HepG2 (cell line): ENCODE data around the gene TTC16. TPM values are rescaled to one million over a fixed set of nuclear protein-coding genes. Genes with fewer than 3 reads are reported as not detected.

ENCODE experiments used
- ATAC-seq: fragments of 200-7000 bp; cut with Tn5 transposase; 3 replicates; pipeline ENCODE4 v1.9.1; 2020; ENCODE audit warnings: mild to moderate bottlenecking, moderate library complexity
- BruUV-seq: library from RNA; stranded (reverse); fragments of 400-500 nt; replicated peaks from 2 replicates; lab custom pipeline; 2021; lab: Mats Ljungman, UMichigan
- CTCF ChIA-PET: fragments of 300-600 bp; formaldehyde crosslinking; extraction: SDS; loops from one replicate; lab custom pipeline; 2021; ENCODE audit warnings: low total read pairs, inconsistent platforms, low intra/inter-chr PET ratio; lab: Yijun Ruan, JAX
- POLR2A ChIA-PET: fragments of 350-600 bp; sonication (Branson Sonifier 250); formaldehyde crosslinking; loops from one replicate; lab custom pipeline; 2020; ENCODE audit warnings: antibody characterized with exemption, inconsistent platforms; lab: Yijun Ruan, JAX
- DNase-seq: peaks from one replicate; pipeline ENCODE4 v3.0.0-alpha.2; 2015; ENCODE audit warnings: low spot score
- FAIRE-seq: peaks from 3 replicates; lab custom pipeline; 2011; peaks lifted over from hg19 to GRCh38; lab: Jason Lieb, UNC
- H2AFZ ChIP-seq: one replicate; pipeline ENCODE4 v1.6.1; 2011; ENCODE audit warnings: low read length, inconsistent platforms
- H3K27ac ChIP-seq: fragments of 300-600 bp; 3 replicates; pipeline ENCODE4 v1.8.0; 2011; ENCODE audit warnings: mixed run types, mild to moderate bottlenecking, mixed read lengths, low read length, inconsistent platforms; ENCODE audit not compliant: insufficient read depth; ENCODE audit errors: extremely low read length
- H3K27me3 ChIP-seq, 2 experiments: fragments of 200-600 bp in 1 of 2; 2 replicates in 1 of 2; 3 replicates in 1 of 2; pipeline versions ENCODE4 v1.6.0 to v1.8.0; 2011; ENCODE audit warnings: low read length in 2 of 2, mild to moderate bottlenecking in 2 of 2, moderate library complexity in 2 of 2, inconsistent platforms in 1 of 2; ENCODE audit not compliant: insufficient read depth in 2 of 2, control insufficient read depth in 1 of 2
- H3K36me3 ChIP-seq, 2 experiments: fragments of 200-600 bp in 1 of 2; replicated peaks in 1 of 2; 2 replicates in 1 of 2; 3 replicates in 1 of 2; pipeline versions ENCODE4 v1.5.1 to v1.8.0; 2011; ENCODE audit warnings: low read length in 2 of 2, inconsistent platforms in 1 of 2; ENCODE audit not compliant: insufficient read depth in 2 of 2, control insufficient read depth in 1 of 2
- H3K4me1 ChIP-seq: 2 replicates; pipeline ENCODE4 v1.5.1; 2012; ENCODE audit warnings: low read length, inconsistent platforms; ENCODE audit not compliant: insufficient read depth
- H3K4me2 ChIP-seq: 2 replicates; pipeline ENCODE4 v1.6.0; 2011; ENCODE audit warnings: low read depth, low read length, inconsistent platforms
- H3K4me3 ChIP-seq, 3 experiments: fragments of 200-600 bp in 1 of 3; sonication (generic), shearing (Covaris generic) in 1 of 3; replicated peaks in 1 of 3; 2 replicates each; pipeline ENCODE4 v1.5.1; 2011 to 2016; ENCODE audit warnings: low read length in 3 of 3, inconsistent platforms in 2 of 3, low read depth in 2 of 3, mild to moderate bottlenecking in 2 of 3, control low read depth in 1 of 3, mixed read lengths in 1 of 3; ENCODE audit not compliant: insufficient read depth in 1 of 3
- H3K79me2 ChIP-seq: one replicate; pipeline ENCODE4 v1.6.1; 2011; ENCODE audit warnings: low read length, inconsistent platforms; ENCODE audit not compliant: insufficient read depth
- H3K9ac ChIP-seq: 2 replicates; pipeline ENCODE4 v1.6.0; 2011; ENCODE audit warnings: mild to moderate bottlenecking, low read depth, low read length, inconsistent platforms; ENCODE audit not compliant: insufficient read depth
- H3K9me3 ChIP-seq: 2 replicates; pipeline ENCODE4 v1.5.1; 2012; ENCODE audit warnings: mild to moderate bottlenecking, low read length
- H4K20me1 ChIP-seq: 2 replicates; pipeline ENCODE4 v1.6.0; 2011; ENCODE audit warnings: inconsistent platforms, mild to moderate bottlenecking, low read length, moderate library complexity; ENCODE audit not compliant: insufficient read depth
- TFE3 ChIP-seq: IDR thresholded peaks from 2 replicates; pipeline ENCODE4 v1.6.1; 2016
- ZEB1 ChIP-seq: IDR thresholded peaks from 2 replicates; pipeline ENCODE4 v1.6.1; 2012; ENCODE audit warnings: mild to moderate bottlenecking, low read depth, inconsistent platforms; ENCODE audit not compliant: insufficient replicate concordance
- ZNF574 ChIP-seq: sonication (generic); formaldehyde crosslinking; IDR thresholded peaks from 2 replicates; pipeline ENCODE4 v1.4.0; 2020; ENCODE audit warnings: missing genetic modification reagents
- ZNF616 ChIP-seq: sonication (generic); formaldehyde crosslinking; IDR thresholded peaks from 2 replicates; pipeline ENCODE4 v1.5.0; 2020; ENCODE audit warnings: low read depth, mild to moderate bottlenecking, missing genetic modification reagents
- ZNF691 ChIP-seq: sonication (generic); formaldehyde crosslinking; IDR thresholded peaks from 2 replicates; pipeline ENCODE4 v1.4.0; 2020; ENCODE audit warnings: missing genetic modification reagents, low read depth, mild to moderate bottlenecking, borderline replicate concordance
- WGBS: methylation state at CpG from one replicate; pipeline ENCODE4 v1.1.6; 2017; ENCODE audit warnings: low lambda C conversion rate; 5-methylcytosine and 5-hydroxymethylcytosine counted together
- in situ Hi-C: cut with HindIII; loops from 2 replicates; pipeline ENCODE4 v1.10.0; 2017; ENCODE audit warnings: low pct_unique_long_range_greater_than_20kb; ENCODE audit not compliant: extremely low pct_ligation_motif_present
- intact Hi-C: fragments of 100-400 bp; cut with micrococcal nuclease; formaldehyde crosslinking; loops from one replicate; pipeline ENCODE4 v1.10.0; 2022; ENCODE audit not compliant: unreplicated experiment
- polyA plus RNA-seq, 8 experiments: library from polyadenylated mRNA; depleted of rRNA in 3 of 8; stranded (reverse) in 7 of 8; unstranded in 1 of 8; fragments of >200 nt; fragmentation: Illumina TruSeq in 4 of 8; extraction: Trizol in 4 of 8; gene quantifications; 2 replicates each; pipeline versions ENCODE4 v1.2.1 to v1.2.3, GENCODE V29; 2011 to 2016; ENCODE audit warnings: low read depth in 4 of 8, missing spikeins in 1 of 8, mixed read lengths in 1 of 8; ENCODE audit not compliant: insufficient read depth in 1 of 8
- total RNA-seq, 5 experiments: library from RNA; depleted of rRNA; stranded (reverse); fragments of >200 nt; fragmentation: Illumina TruSeq; extraction: Trizol; gene quantifications; 2 replicates each; pipeline ENCODE4 v1.2.3, GENCODE V29; 2016; ENCODE audit warnings: low read depth in 1 of 5

Gene TTC16
- total and polyA plus RNA-seq, 2 of the 13 experiments (the other 11 are each of a cell fraction or from before 2014, with no cell fraction given), result not detected

GRCh38 chr9:127711226-127711701 lies 4.6 kb upstream of the TTC16 start (continued):
- TF ChIP-seq TFE3 (CRISPR knock-in tag), result no peak

GRCh38 chr9:127711831-127712274 lies 4.0 kb upstream of the TTC16 start:
- ChIA-PET CTCF (no interaction called here), POLR2A (interaction anchor here (0.8 to 1.5 kb wide), 3 partner anchors 23 to 105 kb away, joined by 3 to 6 read pairs (median 3); partner anchors contain the start of gene TOR2A)
- TF ChIP-seq ZNF616 (CRISPR knock-in tag) (no peak), ZEB1 (no peak), ZNF574 (0 out of 2 replicates have a peak, but pooled peaks have one; percentile 22), ZNF691 (CRISPR knock-in tag) (no peak)
- no peak overlapping the region for H3K9ac ChIP-seq
- H3K4me3 ChIP-seq, result peak overlapping the region in 1 of 3 experiments; percentile 13; a peak in 1 of 6 replicates
- in situ Hi-C loops (no loop called here), intact Hi-C loops (no loop called here)
- FAIRE-seq (no peak), DNase-seq (no peak), ATAC-seq (no peak)
- H3K4me1 ChIP-seq, result peaks cover 35% of the 10 kb centered on the region
- H4K20me1 ChIP-seq, result no peaks in the 10 kb centered on the region; the same call in 1 of the 2 replicates
- H3K27me3 ChIP-seq, result no peaks in the 10 kb centered on the region
- BruUV-seq, result no TSS peak
- WGBS, result 73% methylated on average over 7 of the region's 11 CpGs
- H3K4me2 ChIP-seq, result peak overlapping the region; percentile 68
- H3K9me3 ChIP-seq, result no peaks in the 10 kb centered on the region
- no peak overlapping the region for H3K27ac ChIP-seq
- no peaks in the 10 kb centered on the region for H3K79me2 ChIP-seq
- H2AFZ ChIP-seq, result no peak overlapping the region
- no peaks in the 10 kb centered on the region for H3K36me3 ChIP-seq
